ENCODE measurements around the gene VAV3.

Gene VAV3

GRCh38 chr1:107976836-107977235, 11.9 kb upstream of the VAV3 start:
- peak; percentile 70 for DNase-seq (ENCODE audit: low read depth)
- no peak overlapping the region for H3K4me3 ChIP-seq (ENCODE audit: low read depth, low read length)
- in situ Hi-C loops (cut with HindIII; ENCODE audit: low sequenced_read_pairs): no loop called here
- TF ChIP-seq CTCF (IDR thresholded peaks at IDR 0.05; ENCODE audit: low read depth, low read length, missing control alignments): no peak

- in situ Hi-C loops (cut with HindIII; ENCODE audit: low sequenced_read_pairs): no loop called here
- no peak overlapping the region for H3K4me3 ChIP-seq (ENCODE audit: low read depth, low read length)
- no peak for TF ChIP-seq CTCF (IDR thresholded peaks at IDR 0.05; ENCODE audit: low read depth, low read length, missing control alignments)
- DNase-seq (ENCODE audit: low read depth): no peak
These were observed 11.5 kb upstream of the VAV3 start for GRCh38 chr1:107976431-107976830.

GRCh38 chr1:107975851-107976250, 10.9 kb upstream of the VAV3 start:
- H3K4me3 ChIP-seq (ENCODE audit: low read depth, low read length): no peak overlapping the region
- in situ Hi-C loops (cut with HindIII; ENCODE audit: low sequenced_read_pairs): no loop called here
- DNase-seq (ENCODE audit: low read depth): no peak
- TF ChIP-seq CTCF (IDR thresholded peaks at IDR 0.05; ENCODE audit: low read depth, low read length, missing control alignments): no peak

- TF ChIP-seq CTCF (IDR thresholded peaks at IDR 0.05; ENCODE audit: low read depth, low read length, missing control alignments): no peak
- H3K4me3 ChIP-seq (ENCODE audit: low read depth, low read length): no peak overlapping the region
- DNase-seq (ENCODE audit: low read depth): no peak
- in situ Hi-C loops (cut with HindIII; ENCODE audit: low sequenced_read_pairs): no loop called here
These were observed 9.1 kb upstream of the VAV3 start for GRCh38 chr1:107974090-107974489.

- no peak for DNase-seq (ENCODE audit: low read depth)
- in situ Hi-C loops (cut with HindIII; ENCODE audit: low sequenced_read_pairs): no loop called here
- H3K4me3 ChIP-seq (ENCODE audit: low read depth, low read length): no peak overlapping the region
These were observed 7.6 kb upstream of the VAV3 start for GRCh38 chr1:107972391-107973180.

GRCh38 chr1:107966550-107966949, 1.6 kb upstream of the VAV3 start:
- in situ Hi-C loops (cut with HindIII; ENCODE audit: low sequenced_read_pairs): no loop called here
- no peak for DNase-seq (ENCODE audit: low read depth)
- no peak overlapping the region for H3K4me3 ChIP-seq (ENCODE audit: low read depth, low read length)

More at GRCh38 chr1:107972391-107973180, 7.6 kb upstream of the VAV3 start:
- TF ChIP-seq CTCF (IDR thresholded peaks at IDR 0.05; ENCODE audit: low read depth, low read length, missing control alignments): no peak

More at GRCh38 chr1:107966550-107966949, 1.6 kb upstream of the VAV3 start:
- no peak for TF ChIP-seq CTCF (IDR thresholded peaks at IDR 0.05; ENCODE audit: low read depth, low read length, missing control alignments)
